WERI-Rb-1 (cell line): Measurements from ENCODE around the gene ZNF273.
"Not testable (repeated sequence)": the region's sequence is repeated elsewhere in the genome, so short reads cannot be mapped to it uniquely, and the experiment has no call there.

ENCODE experiments used
- DNase-seq: peaks from one replicate; pipeline ENCODE4 v3.0.0-alpha.2; 2020
- H3K27ac ChIP-seq: fragments of 250-450 bp; sonication (Bioruptor Pico); 2 replicates; pipeline ENCODE4 v1.5.1; 2020; ENCODE audit warnings: mild to moderate bottlenecking, moderate library complexity
- H3K27me3 ChIP-seq: fragments of 250-450 bp; sonication (Bioruptor Pico); 2 replicates; pipeline ENCODE4 v1.5.1; 2021; ENCODE audit warnings: mild to moderate bottlenecking, low read depth, moderate library complexity; ENCODE audit not compliant: insufficient read depth, severe bottlenecking
- H3K36me3 ChIP-seq: fragments of 250-450 bp; sonication (Bioruptor Pico); 2 replicates; pipeline ENCODE4 v1.5.1; 2020; ENCODE audit warnings: mild to moderate bottlenecking, moderate library complexity
- H3K4me3 ChIP-seq: 2 replicates; pipeline ENCODE4 v1.5.1; 2011; ENCODE audit warnings: low read depth, mild to moderate bottlenecking, control low read depth, low read length
- H3K9me3 ChIP-seq: fragments of 250-450 bp; sonication (Bioruptor Pico); 2 replicates; pipeline ENCODE4 v1.5.1; 2021; ENCODE audit warnings: mild to moderate bottlenecking, moderate library complexity; ENCODE audit not compliant: severe bottlenecking
- TF ChIP-seq, protein P1 (sequence below): IDR thresholded peaks from 2 replicates; pipeline ENCODE4 v1.5.1; 2011; ENCODE audit warnings: low read depth, mild to moderate bottlenecking, control low read depth, inconsistent platforms, low read length

Gene ZNF273

DNA sequence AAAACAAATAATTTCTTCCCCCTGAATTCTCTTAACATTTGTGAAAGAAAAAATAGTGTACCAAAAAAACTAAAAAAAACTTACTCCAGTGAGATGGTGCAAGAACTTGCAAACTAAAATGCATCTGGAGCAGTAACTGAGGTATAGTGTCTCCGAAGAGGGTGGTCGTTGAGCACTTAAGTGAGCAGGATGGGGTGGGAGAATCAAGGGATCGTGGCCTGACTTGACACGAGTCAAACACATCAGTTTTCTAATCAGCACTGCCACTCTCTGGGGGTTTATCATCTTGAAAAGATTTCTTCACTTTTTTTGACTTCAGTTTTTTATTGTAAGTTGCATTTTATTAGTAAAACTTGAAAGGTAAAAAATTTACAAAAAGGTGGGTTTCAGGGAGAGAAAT lies 2.5 kb downstream of the ZNF273 start:
- Histone ChIP-seq H3K27me3 (no peaks in the 10 kb centered on the region), H3K27ac (no peak overlapping the region), H3K36me3 (no peaks in the 10 kb centered on the region; the same call in none of the 2 replicates), H3K4me3 (no peak overlapping the region), H3K9me3 (no peaks in the 10 kb centered on the region)
- TF ChIP-seq, protein P1, sequence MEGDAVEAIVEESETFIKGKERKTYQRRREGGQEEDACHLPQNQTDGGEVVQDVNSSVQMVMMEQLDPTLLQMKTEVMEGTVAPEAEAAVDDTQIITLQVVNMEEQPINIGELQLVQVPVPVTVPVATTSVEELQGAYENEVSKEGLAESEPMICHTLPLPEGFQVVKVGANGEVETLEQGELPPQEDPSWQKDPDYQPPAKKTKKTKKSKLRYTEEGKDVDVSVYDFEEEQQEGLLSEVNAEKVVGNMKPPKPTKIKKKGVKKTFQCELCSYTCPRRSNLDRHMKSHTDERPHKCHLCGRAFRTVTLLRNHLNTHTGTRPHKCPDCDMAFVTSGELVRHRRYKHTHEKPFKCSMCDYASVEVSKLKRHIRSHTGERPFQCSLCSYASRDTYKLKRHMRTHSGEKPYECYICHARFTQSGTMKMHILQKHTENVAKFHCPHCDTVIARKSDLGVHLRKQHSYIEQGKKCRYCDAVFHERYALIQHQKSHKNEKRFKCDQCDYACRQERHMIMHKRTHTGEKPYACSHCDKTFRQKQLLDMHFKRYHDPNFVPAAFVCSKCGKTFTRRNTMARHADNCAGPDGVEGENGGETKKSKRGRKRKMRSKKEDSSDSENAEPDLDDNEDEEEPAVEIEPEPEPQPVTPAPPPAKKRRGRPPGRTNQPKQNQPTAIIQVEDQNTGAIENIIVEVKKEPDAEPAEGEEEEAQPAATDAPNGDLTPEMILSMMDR = no peak
- DNase-seq = no peak

DNA sequence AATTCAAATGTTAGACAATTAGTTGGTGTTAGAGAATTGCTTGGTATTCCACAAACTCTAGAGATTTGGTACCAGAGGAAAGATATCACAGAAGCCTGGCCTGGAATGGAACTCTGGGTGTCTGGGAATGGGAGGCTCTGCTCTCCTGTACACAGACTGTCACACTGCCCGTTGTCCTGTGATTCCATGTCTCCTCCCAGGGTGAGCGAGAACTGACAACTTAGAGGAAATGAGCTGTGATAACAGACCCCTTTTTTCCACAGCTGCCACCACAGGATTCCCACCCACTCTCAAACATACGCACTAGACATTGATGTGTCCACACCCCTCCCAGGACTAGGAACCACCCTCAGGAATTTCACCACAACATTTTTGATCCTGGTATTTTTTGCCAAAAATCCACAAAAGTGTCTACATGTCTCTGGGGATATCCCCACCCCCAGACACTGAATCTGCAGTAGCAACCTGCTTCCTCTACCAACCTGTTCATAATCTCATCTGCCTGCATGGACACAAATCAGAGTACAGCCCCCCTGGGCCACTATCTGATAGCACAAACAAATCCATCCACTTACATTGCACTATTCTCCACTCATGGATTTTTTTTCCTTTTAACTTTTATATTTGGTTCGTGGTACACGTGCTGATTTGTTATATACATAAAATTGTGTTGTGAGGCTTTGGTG lies 4.7 kb downstream of the ZNF273 start:
- H3K27me3 ChIP-seq = no peaks in the 10 kb centered on the region
- H3K27ac ChIP-seq = no peak overlapping the region
- no peak overlapping the region for H3K4me3 ChIP-seq
- no peaks in the 10 kb centered on the region; the same call in none of the 2 replicates for H3K36me3 ChIP-seq
- TF ChIP-seq, protein P1 = no peak
- no peak for DNase-seq
- no peaks in the 10 kb centered on the region for H3K9me3 ChIP-seq

DNA sequence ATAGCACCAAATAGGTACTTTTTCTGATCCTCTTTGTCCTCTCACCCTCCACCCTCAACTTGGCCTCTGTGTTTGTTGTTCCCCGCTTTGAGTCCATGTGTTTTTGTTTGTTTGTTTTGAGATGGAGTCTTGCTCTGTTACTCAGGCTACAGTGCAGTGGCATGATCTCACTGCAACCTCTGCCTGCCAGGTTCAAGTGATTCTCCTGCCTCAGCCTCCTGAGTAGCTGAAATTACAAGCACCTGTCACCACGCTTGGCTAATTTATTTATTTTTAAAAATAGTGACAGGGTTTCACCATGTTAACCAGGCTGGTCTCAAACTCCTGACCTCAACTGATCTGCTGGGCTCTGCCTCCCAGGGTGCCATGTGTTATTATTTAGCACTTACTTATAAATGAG lies 5.3 kb downstream of the ZNF273 start:
- Histone ChIP-seq H3K4me3 (no peak overlapping the region), H3K27ac (no peak overlapping the region), H3K9me3 (no peaks in the 10 kb centered on the region), H3K27me3 (no peaks in the 10 kb centered on the region), H3K36me3 (no peaks in the 10 kb centered on the region; the same call in none of the 2 replicates)
- no peak for DNase-seq
- TF ChIP-seq, protein P1 = no peak

DNA sequence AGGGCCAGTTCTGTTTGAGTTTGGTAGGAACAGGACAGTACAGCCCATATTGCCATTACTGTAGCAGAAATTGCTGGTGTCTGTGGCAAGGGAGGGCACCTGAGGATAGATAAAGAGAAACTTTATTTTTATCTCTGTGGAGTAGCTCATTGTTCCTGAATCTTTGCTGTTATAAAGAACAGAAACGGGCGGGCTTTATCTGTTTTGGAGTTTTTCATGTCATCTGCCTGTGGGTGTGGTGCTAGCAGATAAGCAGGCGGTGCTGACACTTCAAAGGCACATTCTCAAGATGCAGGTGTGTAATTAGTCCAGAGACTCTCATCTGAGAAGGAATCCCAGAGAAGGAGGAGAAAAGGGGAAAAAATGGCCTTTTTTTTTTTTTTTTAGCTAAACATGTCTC lies 11.5 kb downstream of the ZNF273 start:
- Histone ChIP-seq H3K27me3 (no peaks in the 10 kb centered on the region), H3K4me3 (no peak overlapping the region), H3K9me3 (no peaks in the 10 kb centered on the region), H3K27ac (no peak overlapping the region), H3K36me3 (peaks cover 10% of the 10 kb centered on the region)
- TF ChIP-seq, protein P1 = no peak
- no peak for DNase-seq

DNA sequence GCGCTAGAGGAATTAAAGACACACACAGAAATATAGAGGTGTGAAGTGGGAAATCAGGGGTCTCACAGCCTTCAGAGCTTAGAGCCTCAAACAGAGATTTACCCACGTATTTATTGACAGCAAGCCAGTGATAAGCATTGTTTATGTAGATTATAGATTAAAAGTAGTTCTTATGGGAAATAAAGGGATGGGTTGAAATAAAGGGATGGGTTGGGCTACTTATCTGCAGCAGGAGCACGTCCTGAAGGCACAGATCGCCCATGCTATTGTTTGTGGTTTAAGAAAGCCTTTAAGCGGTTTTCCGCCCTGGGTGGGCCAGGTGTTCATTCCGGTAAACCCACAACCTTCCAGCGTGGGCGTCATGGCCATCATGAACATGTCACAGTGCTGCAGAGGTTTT lies 12.2 kb downstream of the ZNF273 start:
- not testable (repeated sequence) for H3K27me3 ChIP-seq, H3K4me3 ChIP-seq, H3K27ac ChIP-seq, H3K9me3 ChIP-seq, DNase-seq
- peaks cover 15% of the 10 kb centered on the region for H3K36me3 ChIP-seq

DNA sequence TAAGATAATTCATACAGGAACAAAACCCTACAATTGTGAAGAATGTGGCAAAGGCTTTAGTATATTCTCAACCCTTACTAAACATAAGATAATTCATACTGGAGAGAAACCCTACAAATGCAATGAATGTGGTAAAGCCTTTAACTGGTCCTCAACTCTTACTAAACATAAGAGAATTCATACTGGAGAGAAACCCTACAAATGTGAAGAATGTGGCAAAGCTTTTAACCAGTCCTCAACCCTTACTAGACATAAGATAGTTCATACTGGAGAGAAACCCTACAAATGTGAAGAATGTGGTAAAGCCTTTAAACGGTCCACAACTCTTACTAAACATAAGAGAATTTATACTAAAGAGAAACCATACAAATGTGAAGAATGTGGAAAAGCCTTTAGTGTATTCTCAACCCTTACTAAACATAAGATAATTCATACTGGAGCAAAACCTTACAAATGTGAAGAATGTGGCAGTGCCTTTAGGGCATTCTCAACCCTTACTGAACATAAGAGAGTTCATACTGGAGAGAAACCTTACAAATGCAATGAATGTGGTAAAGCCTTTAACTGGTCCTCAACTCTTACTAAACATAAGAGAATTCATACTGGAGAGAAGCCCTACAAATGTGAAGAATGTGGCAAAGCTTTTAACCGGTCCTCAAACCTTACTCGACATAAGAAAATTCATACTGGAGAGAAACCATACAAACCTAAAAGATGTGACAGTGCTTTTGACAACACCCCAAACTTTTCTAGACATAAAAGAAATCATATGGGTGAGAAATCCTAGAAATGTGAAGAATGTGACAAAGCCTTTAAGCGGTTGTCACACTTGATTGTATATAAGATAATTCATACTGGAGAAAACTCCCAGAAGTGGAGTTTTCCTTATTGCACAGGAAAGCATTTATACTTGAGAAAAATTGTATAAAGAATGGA lies 25.4 kb downstream of the ZNF273 start:
- not testable (repeated sequence) for H3K9me3 ChIP-seq, H3K27ac ChIP-seq, H3K27me3 ChIP-seq, H3K4me3 ChIP-seq, DNase-seq
- H3K36me3 ChIP-seq = peaks cover 34% of the 10 kb centered on the region
